AG09319 (cell line): ENCODE measurements around the gene RIPPLY3.

ENCODE experiments used
- DNase-seq: peaks from one replicate; pipeline ENCODE4 v3.0.0-alpha.2; 2010; ENCODE audit warnings: low read depth; ENCODE audit errors: extremely low read depth
- TF ChIP-seq, protein P1 (sequence below): IDR thresholded peaks from 2 replicates; pipeline ENCODE4 v1.5.1; 2011; ENCODE audit warnings: low read depth, mild to moderate bottlenecking, inconsistent platforms, low read length, moderate library complexity

The RIPPLY3 gene

DNA sequence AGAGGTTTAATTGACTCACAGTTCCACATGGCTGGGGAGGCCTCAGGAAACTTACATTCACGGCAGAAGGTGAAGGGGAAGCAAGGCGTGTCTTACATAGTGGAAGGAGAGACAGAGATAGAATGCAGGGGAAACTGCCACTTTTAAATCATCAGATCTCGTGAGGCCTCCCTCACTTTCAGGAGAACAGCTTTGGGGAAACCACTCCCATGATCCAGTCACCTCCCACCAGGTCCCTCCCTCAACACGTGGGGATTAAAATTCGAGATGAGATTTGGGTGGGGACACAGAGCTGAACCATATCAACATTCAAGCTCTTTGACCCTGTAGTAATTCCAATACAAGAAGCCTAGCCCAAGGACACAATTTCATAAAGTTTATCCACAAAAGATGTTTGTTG is 52.7 kb downstream of the RIPPLY3 start:
- DNase-seq = no peak
- TF ChIP-seq, protein P1, sequence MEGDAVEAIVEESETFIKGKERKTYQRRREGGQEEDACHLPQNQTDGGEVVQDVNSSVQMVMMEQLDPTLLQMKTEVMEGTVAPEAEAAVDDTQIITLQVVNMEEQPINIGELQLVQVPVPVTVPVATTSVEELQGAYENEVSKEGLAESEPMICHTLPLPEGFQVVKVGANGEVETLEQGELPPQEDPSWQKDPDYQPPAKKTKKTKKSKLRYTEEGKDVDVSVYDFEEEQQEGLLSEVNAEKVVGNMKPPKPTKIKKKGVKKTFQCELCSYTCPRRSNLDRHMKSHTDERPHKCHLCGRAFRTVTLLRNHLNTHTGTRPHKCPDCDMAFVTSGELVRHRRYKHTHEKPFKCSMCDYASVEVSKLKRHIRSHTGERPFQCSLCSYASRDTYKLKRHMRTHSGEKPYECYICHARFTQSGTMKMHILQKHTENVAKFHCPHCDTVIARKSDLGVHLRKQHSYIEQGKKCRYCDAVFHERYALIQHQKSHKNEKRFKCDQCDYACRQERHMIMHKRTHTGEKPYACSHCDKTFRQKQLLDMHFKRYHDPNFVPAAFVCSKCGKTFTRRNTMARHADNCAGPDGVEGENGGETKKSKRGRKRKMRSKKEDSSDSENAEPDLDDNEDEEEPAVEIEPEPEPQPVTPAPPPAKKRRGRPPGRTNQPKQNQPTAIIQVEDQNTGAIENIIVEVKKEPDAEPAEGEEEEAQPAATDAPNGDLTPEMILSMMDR = no peak

DNA sequence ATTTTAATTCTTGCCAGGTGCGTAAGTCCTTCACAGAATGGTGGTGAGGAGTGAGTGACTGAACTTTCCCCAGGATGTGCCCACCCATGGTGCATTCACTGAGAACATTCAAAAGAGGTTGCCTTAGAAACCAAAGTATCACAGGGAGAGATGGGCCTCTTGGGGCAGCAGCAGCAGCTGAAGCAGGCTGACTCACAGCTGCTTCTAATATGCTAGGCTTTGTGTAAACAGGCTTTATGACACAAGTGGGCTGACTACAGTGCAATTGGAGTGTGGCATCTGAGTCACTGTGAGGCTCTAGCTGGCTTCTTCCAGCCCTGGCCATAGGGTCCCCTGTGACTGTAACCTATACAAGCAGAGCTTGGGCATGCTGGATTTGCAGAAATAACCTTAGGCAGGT is 53.8 kb downstream of the RIPPLY3 start:
- TF ChIP-seq, protein P1 = peak; percentile 31
- peak; percentile 82 for DNase-seq

DNA sequence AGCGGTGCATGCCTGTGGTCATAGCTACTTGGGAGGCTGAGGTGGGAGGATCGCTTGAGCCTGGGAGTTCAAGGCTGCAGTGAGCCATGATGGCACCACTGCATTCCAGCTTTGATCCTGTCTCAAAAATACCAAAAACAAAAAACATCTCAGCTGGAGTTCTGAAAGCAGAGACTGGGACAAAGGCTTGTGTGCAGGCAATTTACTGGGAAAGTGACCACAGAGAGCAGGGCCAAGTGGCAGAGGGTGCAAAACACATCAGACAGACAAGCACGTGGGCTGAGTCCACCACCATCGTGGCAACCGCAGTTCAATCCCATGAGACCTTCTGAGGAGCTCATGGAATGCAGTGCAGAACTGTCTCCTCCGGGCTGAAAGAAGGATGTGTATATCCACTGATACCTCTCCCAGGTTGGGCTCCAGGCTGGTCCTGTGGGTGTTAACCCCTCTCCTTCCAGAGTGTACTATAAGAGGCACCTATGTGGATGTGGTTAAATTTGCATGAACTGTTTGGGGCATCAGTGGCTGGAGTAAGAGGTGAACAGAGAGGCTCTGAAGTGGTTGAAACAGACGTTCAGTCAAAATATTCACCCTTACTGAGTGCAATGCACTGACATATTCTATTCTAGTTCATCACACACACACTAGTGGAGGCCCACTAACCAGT is 55.6 kb downstream of the RIPPLY3 start:
- no peak for DNase-seq
- TF ChIP-seq, protein P1 = no peak

DNA sequence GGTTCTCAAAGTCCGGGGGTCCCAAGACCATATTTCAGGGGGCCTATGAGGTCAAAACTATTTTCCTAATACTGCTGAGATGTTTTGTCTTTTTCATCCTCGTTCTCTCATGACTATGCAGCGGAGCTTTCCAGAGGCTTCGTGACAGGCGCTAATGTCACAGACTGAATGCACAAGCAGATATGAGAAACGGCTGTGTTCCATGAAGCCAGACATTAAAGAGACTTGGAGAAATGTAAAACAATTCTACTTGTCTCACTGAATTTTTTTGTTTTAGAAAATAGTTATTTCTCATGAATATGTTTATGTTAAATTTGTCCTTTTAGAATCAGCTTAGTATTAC is 56.1 kb downstream of the RIPPLY3 start:
- no peak for DNase-seq
- TF ChIP-seq, protein P1 = no peak

DNA sequence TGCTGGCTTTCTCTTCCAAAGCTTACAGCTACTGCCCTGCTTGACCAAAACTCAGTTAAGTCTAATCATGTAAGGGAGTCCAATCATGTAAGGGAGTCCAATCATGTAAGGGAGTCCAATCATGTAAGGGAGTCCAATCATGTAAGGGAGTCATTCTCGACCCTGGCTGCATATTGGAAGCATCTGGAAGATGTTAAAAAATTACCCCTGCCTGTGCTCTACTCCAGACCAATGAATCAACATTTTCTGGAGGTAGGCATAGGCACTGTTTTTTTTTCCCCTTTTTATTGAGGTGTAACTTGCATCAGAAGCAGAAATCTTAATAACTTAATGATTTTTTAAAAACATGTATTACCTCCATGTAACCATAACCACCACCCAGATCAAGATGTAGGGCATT is 56.9 kb downstream of the RIPPLY3 start:
- TF ChIP-seq, protein P1 = no peak
- DNase-seq = no peak

DNA sequence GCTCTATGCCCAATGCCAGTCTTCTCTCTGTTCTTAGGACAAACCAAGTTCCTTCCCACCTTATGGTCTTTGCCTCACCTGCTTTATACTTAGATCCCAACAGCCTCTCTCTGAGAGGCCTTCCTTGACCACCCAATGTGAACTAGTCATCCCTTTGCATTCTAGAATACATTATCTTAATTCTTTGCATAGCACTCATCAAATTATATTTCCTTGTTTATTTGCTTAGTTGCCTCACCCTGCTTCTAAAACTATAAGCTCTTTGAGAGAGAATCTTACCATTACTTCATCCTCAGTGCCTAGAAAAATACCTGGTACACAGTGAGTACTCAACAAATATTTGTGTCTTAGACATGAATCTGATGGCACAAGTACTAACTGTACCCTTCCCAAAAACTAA is 58.3 kb downstream of the RIPPLY3 start:
- TF ChIP-seq, protein P1 = no peak

DNA sequence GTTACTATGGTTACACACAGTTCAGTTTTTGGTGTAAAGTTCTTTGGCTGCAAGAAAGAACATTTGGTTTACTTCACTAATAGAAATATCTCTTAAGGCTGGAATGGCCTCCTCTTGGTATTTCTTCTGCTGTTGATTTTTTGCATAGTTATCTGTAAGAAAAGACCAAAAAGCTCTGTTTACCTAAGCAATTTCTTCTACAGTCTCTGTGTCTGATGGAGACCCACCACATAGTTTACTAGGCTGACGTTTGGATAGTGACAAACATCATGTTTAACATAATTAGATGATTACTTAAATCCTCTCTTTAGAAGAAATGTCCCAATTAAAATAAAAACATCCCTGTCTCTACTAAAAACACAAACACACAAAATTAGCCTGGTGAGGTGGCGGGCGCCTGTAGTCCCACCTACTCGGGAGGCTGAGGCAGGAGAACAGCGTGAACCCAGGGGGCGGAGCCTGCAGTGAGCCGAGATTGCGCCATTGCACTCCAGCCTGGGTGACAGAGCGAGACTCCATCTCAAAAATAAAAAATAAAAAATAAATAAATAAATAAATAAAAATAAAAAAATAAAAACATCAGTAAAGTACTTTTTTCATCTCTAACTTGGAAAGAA is 59.2 kb downstream of the RIPPLY3 start:
- TF ChIP-seq, protein P1 = no peak
- DNase-seq = no peak

More for the DNA sequence above, 58.3 kb downstream of the RIPPLY3 start:
- DNase-seq = no peak
